ENCODE measurements around the gene FAM222B.
A peak's percentile ranks its signal among the peaks of the same experiment; 100 is the strongest.
"Not testable (repeated sequence)": the region's sequence is repeated elsewhere in the genome, so short reads cannot be mapped to it uniquely, and the experiment has no call there.

FAM222B gene

GRCh38 chr17:28871056-28871579 is 28.5 kb upstream of the FAM222B start:
- DNase-seq: no peak

- DNase-seq: no peak
These were observed 24.7 kb upstream of the FAM222B start for GRCh38 chr17:28867276-28867675.

- peak; percentile 34 for DNase-seq
These were observed 23.6 kb upstream of the FAM222B start for GRCh38 chr17:28865946-28866752.

- no peak for DNase-seq
These were observed 22.6 kb upstream of the FAM222B start for GRCh38 chr17:28864991-28865849.

- DNase-seq: no peak
These were observed 21.4 kb upstream of the FAM222B start for GRCh38 chr17:28863953-28864352.

GRCh38 chr17:28862561-28862960 is 20.0 kb upstream of the FAM222B start:
- DNase-seq: no peak

GRCh38 chr17:28861393-28862203 is 19.0 kb upstream of the FAM222B start:
- no peak for DNase-seq

- no peak for DNase-seq
These were observed 17.8 kb upstream of the FAM222B start for GRCh38 chr17:28860363-28860808.

- no peak for DNase-seq
These were observed 16.3 kb upstream of the FAM222B start for GRCh38 chr17:28858801-28859355.

GRCh38 chr17:28857905-28858800 is 15.6 kb upstream of the FAM222B start:
- no peak for DNase-seq

- DNase-seq: no peak
These were observed 13.5 kb upstream of the FAM222B start for GRCh38 chr17:28856028-28856574.

GRCh38 chr17:28855336-28855679 is 12.7 kb upstream of the FAM222B start:
- no peak for DNase-seq

GRCh38 chr17:28854457-28855335 is 12.1 kb upstream of the FAM222B start, which contains the start of gene ERAL1:
Gene ERAL1 (plus strand): TSS chr17:28855016. CDS start chr17:28855035, 19 bp downstream.
- peak; percentile 89 for DNase-seq

GRCh38 chr17:28853295-28853694 is 10.7 kb upstream of the FAM222B start:
- DNase-seq: no peak

GRCh38 chr17:28849281-28849680 is 6.7 kb upstream of the FAM222B start:
- no peak for DNase-seq

GRCh38 chr17:28848667-28849066 is 6.1 kb upstream of the FAM222B start:
- DNase-seq: peak; percentile 75

GRCh38 chr17:28846699-28847098 is 4.1 kb upstream of the FAM222B start:
- DNase-seq: not testable (repeated sequence)

- no peak for DNase-seq
These were observed 3.6 kb upstream of the FAM222B start for GRCh38 chr17:28846231-28846630.

GRCh38 chr17:28843816-28844148 is 1.2 kb upstream of the FAM222B start:
- no peak for DNase-seq

- no peak for DNase-seq
These were observed 699 bp downstream of the FAM222B start for GRCh38 chr17:28841901-28842281.
